Osteocyte (in vitro differentiated cells): ENCODE data around the gene AGRN. TPM values are rescaled to one million over a fixed set of nuclear protein-coding genes. Genes with fewer than 3 reads are reported as not detected.
"Not testable (repeated sequence)": the region's sequence is repeated elsewhere in the genome, so short reads cannot be mapped to it uniquely, and the experiment has no call there.

ENCODE experiments used
- DNase-seq: peaks from one replicate; pipeline ENCODE4 v3.0.0; 2021; ENCODE audit warnings: mixed read lengths; ENCODE audit not compliant: unreplicated experiment; ENCODE audit errors: extremely low spot score
- H3K27ac Mint-ChIP-seq: one replicate; pipeline ENCODE4 v1.8.0; 2021; ENCODE audit warnings: mild to moderate bottlenecking, mixed read lengths; ENCODE audit not compliant: unreplicated experiment
- H3K27me3 Mint-ChIP-seq: one replicate; pipeline ENCODE4 v1.8.0; 2021; ENCODE audit warnings: mixed read lengths; ENCODE audit not compliant: unreplicated experiment
- H3K36me3 Mint-ChIP-seq: one replicate; pipeline ENCODE4 v1.8.0; 2021; ENCODE audit warnings: mixed read lengths; ENCODE audit not compliant: unreplicated experiment
- H3K4me1 Mint-ChIP-seq: one replicate; pipeline ENCODE4 v1.8.0; 2021; ENCODE audit warnings: mixed read lengths; ENCODE audit not compliant: unreplicated experiment
- H3K4me3 Mint-ChIP-seq: one replicate; pipeline ENCODE4 v1.8.0; 2021; ENCODE audit warnings: mild to moderate bottlenecking, moderate library complexity, mixed read lengths; ENCODE audit not compliant: unreplicated experiment
- H3K9me3 Mint-ChIP-seq: one replicate; pipeline ENCODE4 v1.8.0; 2021; ENCODE audit warnings: mixed read lengths; ENCODE audit not compliant: unreplicated experiment
- CTCF ChIP-seq: fragments of 200-600 bp; sonication (generic); IDR thresholded peaks from 2 replicates; pipeline ENCODE4 v1.5.0; 2021; ENCODE audit warnings: antibody characterized with exemption, mild to moderate bottlenecking, moderate library complexity
- total RNA-seq: library from RNA; stranded (reverse); gene quantifications from 2 replicates; pipeline ENCODE4 v1.2.1, GENCODE V29; 2021

AGRN gene
- total RNA-seq, 1 donor from 2014 or later = 191 TPM

GRCh38 chr1:1074631-1075147 lies 54.8 kb downstream of the AGRN start:
- Mint-ChIP-seq H3K27ac (no peak overlapping the region), H3K4me1 (peaks cover 6% of the 10 kb centered on the region), H3K27me3 (no peaks in the 10 kb centered on the region), H3K4me3 (no peak overlapping the region), H3K36me3 (no peaks in the 10 kb centered on the region), H3K9me3 (no peaks in the 10 kb centered on the region)
- no peak for DNase-seq
- TF ChIP-seq CTCF = no peak

- DNase-seq = no peak
- TF ChIP-seq CTCF = no peak
- no peaks in the 10 kb centered on the region for H3K36me3 Mint-ChIP-seq
- no peak overlapping the region for H3K4me3 Mint-ChIP-seq
- no peak overlapping the region for H3K27ac Mint-ChIP-seq
- no peaks in the 10 kb centered on the region for H3K27me3 Mint-ChIP-seq
- H3K4me1 Mint-ChIP-seq = peaks cover 9% of the 10 kb centered on the region
- H3K9me3 Mint-ChIP-seq = no peaks in the 10 kb centered on the region
These were observed 55.4 kb downstream of the AGRN start for GRCh38 chr1:1075148-1075935.

DNA sequence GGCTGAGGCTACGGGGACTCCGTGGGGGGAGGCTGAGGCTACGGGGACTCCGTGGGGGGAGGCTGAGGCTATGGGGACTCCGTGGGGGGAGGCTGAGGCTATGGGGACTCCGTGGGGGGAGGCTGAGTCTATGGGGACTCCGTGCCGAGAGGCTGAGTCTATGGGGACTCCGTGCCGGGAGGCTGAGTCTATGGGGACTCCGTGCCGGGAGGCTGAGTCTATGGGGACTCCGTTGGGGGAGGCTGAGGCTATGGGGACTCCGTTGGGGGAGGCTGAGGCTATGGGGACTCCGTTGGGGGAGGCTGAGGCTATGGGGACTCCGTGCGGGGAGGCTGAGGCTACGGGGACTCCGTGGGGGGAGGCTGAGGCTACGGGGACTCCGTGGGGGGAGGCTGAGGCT lies 57.5 kb downstream of the AGRN start:
- H3K27me3 Mint-ChIP-seq, H3K4me3 Mint-ChIP-seq, H3K9me3 Mint-ChIP-seq, DNase-seq, H3K36me3 Mint-ChIP-seq, H3K4me1 Mint-ChIP-seq, H3K27ac Mint-ChIP-seq: not testable (repeated sequence)

GRCh38 chr1:1079408-1080121 lies 59.6 kb downstream of the AGRN start:
- no peaks in the 10 kb centered on the region for H3K9me3 Mint-ChIP-seq
- TF ChIP-seq CTCF = no peak

DNA sequence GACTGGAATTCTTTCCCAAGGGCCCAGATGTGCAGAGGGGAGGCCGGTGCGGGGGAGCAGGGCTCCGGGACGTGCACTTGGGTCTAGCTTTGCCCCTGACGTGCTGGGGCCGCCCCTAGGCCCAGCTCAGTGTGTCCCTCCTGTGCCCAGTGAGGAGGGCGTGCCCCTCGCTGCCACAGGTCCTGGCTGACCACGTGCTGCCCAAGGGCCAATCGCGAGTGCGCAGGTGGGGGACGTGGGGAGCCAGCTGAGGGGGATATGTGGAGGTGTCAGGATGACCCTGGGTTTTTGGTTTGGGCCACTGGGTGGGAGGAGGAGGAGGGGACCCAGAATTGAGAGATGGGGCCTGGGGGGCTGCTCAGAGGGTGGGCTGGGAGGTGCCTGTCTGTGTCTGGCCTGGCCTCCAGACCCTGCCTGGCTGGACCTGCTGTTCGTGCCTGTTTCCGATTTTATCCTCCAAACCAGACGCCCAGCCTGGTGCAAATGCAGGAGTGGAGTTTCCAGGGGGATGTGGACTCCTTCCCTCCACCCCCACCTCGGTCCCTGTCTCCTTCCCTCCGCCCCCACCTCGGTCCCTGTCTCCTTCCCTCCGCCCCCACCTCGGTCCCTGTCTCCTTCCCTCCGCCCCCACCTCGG lies 60.3 kb downstream of the AGRN start:
- H3K9me3 Mint-ChIP-seq = no peaks in the 10 kb centered on the region

More at GRCh38 chr1:1079408-1080121, 59.6 kb downstream of the AGRN start:
- Mint-ChIP-seq H3K4me3 (peak overlapping the region; percentile 59), H3K4me1 (peaks cover 9% of the 10 kb centered on the region), H3K27ac (peak overlapping the region; percentile 83), H3K36me3 (peaks cover 3% of the 10 kb centered on the region), H3K27me3 (no peaks in the 10 kb centered on the region)
- peak; percentile 94 for DNase-seq

More for the DNA sequence above, 60.3 kb downstream of the AGRN start:
- peaks cover 9% of the 10 kb centered on the region for H3K4me1 Mint-ChIP-seq
- no peak for TF ChIP-seq CTCF
- peak overlapping the region; percentile 59 for H3K4me3 Mint-ChIP-seq
- H3K27me3 Mint-ChIP-seq = no peaks in the 10 kb centered on the region
- peaks cover 3% of the 10 kb centered on the region for H3K36me3 Mint-ChIP-seq
- DNase-seq = no peak
- peak overlapping the region; percentile 82 for H3K27ac Mint-ChIP-seq
